ENCODE data around the gene NRBF2. TPM values are rescaled to one million over a fixed set of nuclear protein-coding genes. Genes with fewer than 3 reads are reported as not detected.
"Not testable (repeated sequence)": the region's sequence is repeated elsewhere in the genome, so short reads cannot be mapped to it uniquely, and the experiment has no call there.

Gene NRBF2
- total RNA-seq, 1 donor from 2014 or later: 31.0 TPM

GRCh38 chr10:63142136-63142535 lies 9.0 kb downstream of the NRBF2 start:
- DNase-seq: no peak
- H3K27me3 Mint-ChIP-seq (ENCODE audit: unreplicated experiment): no peaks in the 10 kb centered on the region
- TF ChIP-seq CTCF (IDR thresholded peaks at IDR 0.05; ENCODE audit: partially characterized antibody, unreplicated experiment): no peak
- H3K36me3 Mint-ChIP-seq (ENCODE audit: unreplicated experiment): no peaks in the 10 kb centered on the region
- H3K4me1 Mint-ChIP-seq (ENCODE audit: low read depth, unreplicated experiment): peaks cover 6% of the 10 kb centered on the region
- H3K27ac Mint-ChIP-seq (ENCODE audit: unreplicated experiment): no peak overlapping the region
- H3K9me3 Mint-ChIP-seq (ENCODE audit: unreplicated experiment): no peaks in the 10 kb centered on the region
- no peak overlapping the region for H3K4me3 Mint-ChIP-seq (ENCODE audit: unreplicated experiment)

GRCh38 chr10:63143987-63144386 lies 10.9 kb downstream of the NRBF2 start:
- Mint-ChIP-seq H3K4me1 (ENCODE audit: low read depth, unreplicated experiment) (peaks cover 6% of the 10 kb centered on the region), H3K27ac (ENCODE audit: unreplicated experiment) (no peak overlapping the region), H3K4me3 (ENCODE audit: unreplicated experiment) (no peak overlapping the region), H3K36me3 (ENCODE audit: unreplicated experiment) (no peaks in the 10 kb centered on the region), H3K27me3 (ENCODE audit: unreplicated experiment) (no peaks in the 10 kb centered on the region), H3K9me3 (ENCODE audit: unreplicated experiment) (no peaks in the 10 kb centered on the region)
- no peak for TF ChIP-seq CTCF (IDR thresholded peaks at IDR 0.05; ENCODE audit: partially characterized antibody, unreplicated experiment)
- no peak for DNase-seq

- Mint-ChIP-seq H3K27ac (ENCODE audit: unreplicated experiment) (no peak overlapping the region), H3K4me1 (ENCODE audit: low read depth, unreplicated experiment) (peaks cover 6% of the 10 kb centered on the region), H3K9me3 (ENCODE audit: unreplicated experiment) (no peaks in the 10 kb centered on the region), H3K36me3 (ENCODE audit: unreplicated experiment) (no peaks in the 10 kb centered on the region), H3K27me3 (ENCODE audit: unreplicated experiment) (no peaks in the 10 kb centered on the region), H3K4me3 (ENCODE audit: unreplicated experiment) (no peak overlapping the region)
- DNase-seq: no peak
- no peak for TF ChIP-seq CTCF (IDR thresholded peaks at IDR 0.05; ENCODE audit: partially characterized antibody, unreplicated experiment)
Measured at GRCh38 chr10:63145782-63146181, 12.7 kb downstream of the NRBF2 start.

GRCh38 chr10:63146503-63146902 lies 13.4 kb downstream of the NRBF2 start:
- no peak for DNase-seq
- Mint-ChIP-seq H3K4me1 (ENCODE audit: low read depth, unreplicated experiment) (peaks cover 6% of the 10 kb centered on the region), H3K4me3 (ENCODE audit: unreplicated experiment) (no peak overlapping the region), H3K27me3 (ENCODE audit: unreplicated experiment) (no peaks in the 10 kb centered on the region), H3K9me3 (ENCODE audit: unreplicated experiment) (no peaks in the 10 kb centered on the region), H3K27ac (ENCODE audit: unreplicated experiment) (no peak overlapping the region), H3K36me3 (ENCODE audit: unreplicated experiment) (no peaks in the 10 kb centered on the region)
- TF ChIP-seq CTCF (IDR thresholded peaks at IDR 0.05; ENCODE audit: partially characterized antibody, unreplicated experiment): no peak

- DNase-seq: no peak
- peaks cover 10% of the 10 kb centered on the region for H3K4me1 Mint-ChIP-seq (ENCODE audit: low read depth, unreplicated experiment)
- H3K36me3 Mint-ChIP-seq (ENCODE audit: unreplicated experiment): no peaks in the 10 kb centered on the region
- no peaks in the 10 kb centered on the region for H3K9me3 Mint-ChIP-seq (ENCODE audit: unreplicated experiment)
- peaks cover 2% of the 10 kb centered on the region for H3K27me3 Mint-ChIP-seq (ENCODE audit: unreplicated experiment)
- no peak overlapping the region for H3K4me3 Mint-ChIP-seq (ENCODE audit: unreplicated experiment)
- TF ChIP-seq CTCF (IDR thresholded peaks at IDR 0.05; ENCODE audit: partially characterized antibody, unreplicated experiment): no peak
- H3K27ac Mint-ChIP-seq (ENCODE audit: unreplicated experiment): no peak overlapping the region
Measured at GRCh38 chr10:63150745-63151144, 17.6 kb downstream of the NRBF2 start.

- not testable (repeated sequence) for H3K9me3 Mint-ChIP-seq (ENCODE audit: unreplicated experiment); H3K36me3 Mint-ChIP-seq (ENCODE audit: unreplicated experiment); H3K27me3 Mint-ChIP-seq (ENCODE audit: unreplicated experiment); DNase-seq; H3K27ac Mint-ChIP-seq (ENCODE audit: unreplicated experiment); H3K4me3 Mint-ChIP-seq (ENCODE audit: unreplicated experiment)
- H3K4me1 Mint-ChIP-seq (ENCODE audit: low read depth, unreplicated experiment): peaks cover 11% of the 10 kb centered on the region
Measured at GRCh38 chr10:63153868-63154545, 20.9 kb downstream of the NRBF2 start.
